HCT116 (cell line): ENCODE data around the gene NLGN2.

ENCODE experiments used
- CEBPB ChIP-seq: IDR thresholded peaks from 2 replicates; pipeline ENCODE4 v1.6.1; 2012; ENCODE audit warnings: low read depth
- CTCF ChIP-seq, 3 experiments: fragments of 200-600 bp in 1 of 3; sonication (generic) in 1 of 3; IDR thresholded peaks in 2 of 3; conservative IDR thresholded peaks in 1 of 3; 2 replicates each; pipeline ENCODE4 v1.5.1; 2012 to 2017; ENCODE audit warnings: low read depth in 2 of 3, low read length in 2 of 3, antibody characterized with exemption in 1 of 3, borderline replicate concordance in 1 of 3, control low read depth in 1 of 3, mild to moderate bottlenecking in 1 of 3, mixed read lengths in 1 of 3, mixed run types in 1 of 3, moderate library complexity in 1 of 3; ENCODE audit not compliant: insufficient read depth in 1 of 3
- EZH2 ChIP-seq: fragments of 200-600 bp; sonication (generic); IDR thresholded peaks from 2 replicates; pipeline ENCODE4 v1.6.1; 2017; ENCODE audit warnings: antibody characterized with exemption, mixed run types
- POLR2A ChIP-seq: IDR thresholded peaks from 2 replicates; pipeline ENCODE4 v1.7.0; 2011; ENCODE audit warnings: borderline replicate concordance; ENCODE audit not compliant: insufficient read depth, insufficient read length; ENCODE audit errors: extremely low read depth
- ZNF274 ChIP-seq: fragments of 200-500 bp; sonication (Bioruptor generic); IDR thresholded peaks from 2 replicates; pipeline ENCODE4 v1.6.1; 2014; ENCODE audit warnings: mild to moderate bottlenecking, low read depth, low read length, inconsistent platforms

DNA sequence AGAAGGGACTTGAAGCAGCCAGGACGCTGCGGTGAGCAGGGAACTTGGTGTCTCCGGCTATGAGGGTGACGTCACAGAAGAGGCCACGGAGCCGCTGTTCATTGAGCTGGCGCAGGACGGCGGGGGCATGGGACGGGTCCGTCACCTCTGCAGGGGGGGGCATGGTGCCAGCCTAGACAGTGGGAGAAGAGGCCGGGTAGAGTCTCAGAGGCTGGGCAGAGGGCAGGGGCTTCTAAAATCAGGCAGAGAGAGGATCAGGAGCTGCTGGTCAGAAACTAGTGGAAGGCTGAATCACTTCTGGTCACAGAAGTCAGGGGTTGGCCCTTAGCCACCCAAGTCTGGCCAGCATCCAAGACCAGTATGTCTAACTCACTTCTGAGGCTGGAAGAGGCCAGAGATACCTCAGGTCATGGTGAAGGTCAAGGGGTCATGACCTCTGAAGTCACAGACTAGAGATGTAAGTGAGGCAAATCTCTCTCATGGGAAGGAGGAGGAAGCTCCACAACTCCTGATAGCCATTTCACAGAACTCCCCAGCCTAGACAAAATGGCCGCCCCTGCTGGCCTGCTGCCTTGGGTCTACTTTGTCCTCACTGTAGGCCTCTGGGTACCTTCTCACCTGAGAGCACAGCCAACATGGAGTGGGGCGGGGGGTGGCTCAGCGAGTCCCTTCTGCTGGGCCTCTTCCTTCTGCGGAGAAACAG, 59.1 kb downstream of the NLGN2 start:
- TF ChIP-seq CTCF (IDR thresholded peaks at IDR 0.05 in 2 of 3, conservative IDR thresholded peaks at IDR 0.05 in 1 of 3; ENCODE audit: borderline replicate concordance in 1 of 3, insufficient read depth in 1 of 3, low read depth in 2 of 3, low read length in 2 of 3) (no peak), ZNF274 (no peak), POLR2A (no peak), CEBPB (no peak), EZH2 (no peak)
